Gastrocnemius medialis (tissue), 4 donors: ENCODE measurements around the gene CD68. TPM values are rescaled to one million over a fixed set of nuclear protein-coding genes. Genes with fewer than 3 reads are reported as not detected.
"Not testable (repeated sequence)": the region's sequence is repeated elsewhere in the genome, so short reads cannot be mapped to it uniquely, and the experiment has no call there.

ENCODE experiments used
- ATAC-seq, 2 donors: fragments of 150-250 bp; one replicate each; pipeline ENCODE4 v1.9.1; 2016
- DNase-seq, 2 donors: peaks; one replicate each; pipeline ENCODE4 v3.0.0-alpha.2; 2019
- H3K27ac ChIP-seq, 4 donors: fragments of 200-600 bp; sonication (generic); 1 replicate in 1 of 4; 2 replicates in 3 of 4; pipeline ENCODE4 v1.5.1; 2016 to 2018; ENCODE audit warnings: mild to moderate bottlenecking in 2 of 4, moderate library complexity in 1 of 4
- H3K27me3 ChIP-seq, 3 donors: fragments of 200-600 bp; sonication (generic) in 2 of 3; 1 replicate in 1 of 3; 2 replicates in 2 of 3; pipeline versions ENCODE4 v1.5.1 to v1.6.0; 2016 to 2019; ENCODE audit warnings: mild to moderate bottlenecking in 1 of 3, moderate library complexity in 1 of 3
- H3K36me3 ChIP-seq, 2 donors: fragments of 200-600 bp; sonication (generic) in 1 of 2; one replicate each; pipeline ENCODE4 v1.5.1; 2017 to 2018
- H3K4me1 ChIP-seq, 2 donors: fragments of 200-600 bp; sonication (generic) in 1 of 2; one replicate each; pipeline ENCODE4 v1.5.1; 2016 to 2017; ENCODE audit warnings: mild to moderate bottlenecking in 2 of 2
- H3K4me3 ChIP-seq, 4 donors: fragments of 200-600 bp; sonication (generic) in 3 of 4; 1 replicate in 1 of 4; 2 replicates in 3 of 4; pipeline ENCODE4 v1.5.1; 2016 to 2019; ENCODE audit warnings: mild to moderate bottlenecking in 2 of 4
- H3K9me3 ChIP-seq, 3 donors: fragments of 200-600 bp; sonication (generic) in 2 of 3; 1 replicate in 1 of 3; 2 replicates in 2 of 3; pipeline ENCODE4 v1.5.1; 2016 to 2019
- CTCF ChIP-seq, 5 experiments: fragments of 450-650 bp in 3 of 5; fragments of 200-600 bp in 2 of 5; sonication (generic) in 2 of 5; IDR thresholded peaks in 4 of 5; conservative IDR thresholded peaks in 1 of 5; 1 replicate in 4 of 5; 2 replicates in 1 of 5; pipeline ENCODE4 v1.5.1; 2016 to 2019; ENCODE audit warnings: antibody characterized with exemption in 5 of 5, mild to moderate bottlenecking in 3 of 5, moderate library complexity in 3 of 5
- POLR2A ChIP-seq, 2 donors: fragments of 450-650 bp; IDR thresholded peaks; one replicate each; pipeline ENCODE4 v1.6.1; 2017; ENCODE audit warnings: antibody characterized with exemption in 2 of 2, mild to moderate bottlenecking in 2 of 2, moderate library complexity in 2 of 2
- in situ Hi-C, 4 donors: fragments of 200-750 bp; cut with MboI; loops; one replicate each; pipeline versions ENCODE4 v1.15.0 to v1.8.0; 2017; ENCODE audit warnings: low sequenced_read_pairs in 4 of 4
- intact Hi-C: fragments of 100-400 bp; cut with DNase I; formaldehyde crosslinking; loops from one replicate; pipeline ENCODE4 v1.15.1; 2023; ENCODE audit warnings: low total_unique reads
- total RNA-seq, 4 donors: library from RNA; depleted of rRNA; stranded (reverse); fragments of >200 nt; gene quantifications; one replicate each; pipeline versions ENCODE4 v1.1.0 to v1.2.3, GENCODE V29; 2016

CD68 gene
- total RNA-seq, 4 donors from 2014 or later = 10.1 to 66.5 (median 20.3) TPM

- H3K9me3 ChIP-seq = no peaks in the 10 kb centered on the region
- no peaks in the 10 kb centered on the region for H3K4me1 ChIP-seq
- DNase-seq (no peak), ATAC-seq (no peak)
- TF ChIP-seq POLR2A (IDR thresholded peaks at IDR 0.05) (no peak), CTCF (IDR thresholded peaks at IDR 0.05 in 4 of 5, conservative IDR thresholded peaks at IDR 0.05 in 1 of 5) (no peak)
- no peaks in the 10 kb centered on the region for H3K27me3 ChIP-seq
- intact Hi-C loops = no loop called here
- peaks cover 0 to 3% of the 10 kb centered on the region in 2 donors for H3K36me3 ChIP-seq
- no peak overlapping the region for H3K27ac ChIP-seq
- in situ Hi-C loops = no loop called here
- H3K4me3 ChIP-seq = no peak overlapping the region
Observed at GRCh38 chr17:7620835-7621234, 41.4 kb downstream of the CD68 start.

DNA sequence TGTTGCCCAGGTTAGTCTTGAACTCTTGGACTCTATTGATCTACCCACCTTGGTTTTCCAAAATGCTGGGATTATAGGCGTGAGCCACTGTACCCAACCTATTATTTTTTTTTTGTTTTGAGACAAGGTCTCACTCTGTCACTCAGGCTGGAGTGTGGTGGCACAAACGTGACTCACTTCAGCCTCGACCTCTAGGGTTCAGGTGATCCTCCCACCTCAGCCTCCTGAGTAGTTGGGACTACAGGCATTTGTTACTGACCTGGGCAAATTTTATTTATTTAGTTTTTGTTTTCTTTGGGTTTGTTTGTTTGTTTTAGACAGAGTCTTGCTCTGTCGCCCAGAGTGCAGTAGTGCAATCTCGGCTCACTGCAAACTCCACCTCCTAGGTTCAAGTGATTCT is 44.2 kb downstream of the CD68 start:
- Histone ChIP-seq H3K4me3 (no peak overlapping the region), H3K27ac (no peak overlapping the region), H3K36me3 (peaks cover 0 to 9% of the 10 kb centered on the region in 2 donors), H3K4me1 (peaks cover 8% of the 10 kb centered on the region in 2 donors), H3K27me3 (no peaks in the 10 kb centered on the region), H3K9me3 (no peaks in the 10 kb centered on the region)
- intact Hi-C loops = no loop called here
- in situ Hi-C loops = no loop called here
- no peak for TF ChIP-seq POLR2A (IDR thresholded peaks at IDR 0.05)
- ATAC-seq (no peak), DNase-seq (no peak)

DNA sequence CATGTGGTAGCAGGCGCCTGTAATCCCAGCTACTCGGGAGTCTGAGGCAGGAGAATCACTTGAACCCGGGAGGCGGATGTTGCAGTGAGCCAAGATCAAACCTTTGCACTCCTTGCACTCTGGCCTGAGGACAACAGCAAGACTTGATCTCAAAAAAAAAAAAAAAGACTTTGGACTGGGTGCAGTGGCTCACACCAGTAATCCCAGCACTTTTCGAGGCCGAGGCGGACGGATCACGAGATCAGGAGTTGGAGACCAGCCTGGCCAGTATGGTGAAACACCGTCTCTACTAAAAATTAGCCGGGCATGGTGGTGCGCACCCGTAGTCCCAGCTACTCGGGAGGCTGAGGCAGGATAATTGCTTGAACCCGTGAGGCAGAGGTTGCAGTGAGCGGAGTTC is 46.3 kb downstream of the CD68 start:
- intact Hi-C loops = loop anchor here (5.0 kb wide), 1 partner anchor 207 kb away; the partner anchor contains the start of gene KDM6B

DNA sequence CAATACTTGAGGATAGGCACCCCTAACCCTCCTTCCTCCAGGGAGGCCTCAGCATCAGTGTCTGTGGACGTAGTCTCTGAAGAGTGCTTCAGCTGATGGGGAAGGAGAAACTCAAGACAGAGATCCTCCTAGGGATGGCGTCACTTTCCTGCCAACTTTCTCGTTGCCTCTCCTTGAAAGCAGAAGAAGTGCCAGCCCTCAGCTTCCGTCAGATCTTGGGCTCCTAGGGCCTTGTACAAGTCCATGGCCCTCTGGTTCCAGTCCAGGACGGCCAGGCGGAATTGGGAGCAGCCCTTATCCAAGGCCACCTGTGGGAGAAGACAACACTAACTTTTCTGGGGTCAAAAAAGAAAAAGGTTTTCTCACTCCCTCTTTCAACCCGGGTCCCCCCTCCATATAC is 46.9 kb downstream of the CD68 start:
- in situ Hi-C loops = loop anchor here in 3 of 4 donors (5.0 kb wide), 2 partner anchors 56 to 61 kb away; partner anchors contain the start of genes TP53 (in 2 of the 3) and WRAP53 (in 2 of the 3)
- ATAC-seq = no peak
- intact Hi-C loops = loop anchor here (5.0 kb wide), 1 partner anchor 206 kb away; the partner anchor contains the start of gene KDM6B
- H3K9me3 ChIP-seq = no peaks in the 10 kb centered on the region
- H3K36me3 ChIP-seq = peaks cover 0 to 9% of the 10 kb centered on the region in 2 donors
- H3K4me1 ChIP-seq = peaks cover 8% of the 10 kb centered on the region in 2 donors
- H3K4me3 ChIP-seq = peak overlapping the region in 3 of 4 donors; percentile 74 to 90 (median 83)
- H3K27me3 ChIP-seq = no peaks in the 10 kb centered on the region
- TF ChIP-seq POLR2A (IDR thresholded peaks at IDR 0.05) = no peak
- no peak for TF ChIP-seq CTCF (IDR thresholded peaks at IDR 0.05 in 4 of 5, conservative IDR thresholded peaks at IDR 0.05 in 1 of 5)
- H3K27ac ChIP-seq = peak overlapping the region; percentile 93 to 99 (median 96)
- peak in 1 of 2 donors; percentile 37 for DNase-seq

More for the DNA sequence above, 46.3 kb downstream of the CD68 start:
- not testable (repeated sequence) for H3K4me3 ChIP-seq, ATAC-seq, H3K4me1 ChIP-seq, H3K27me3 ChIP-seq, H3K9me3 ChIP-seq, H3K36me3 ChIP-seq, DNase-seq
- peak overlapping the region in 2 of 4 donors; percentile 38 to 99 for H3K27ac ChIP-seq
- in situ Hi-C loops = loop anchor here in 3 of 4 donors (5.0 kb wide), 2 partner anchors 57 to 62 kb away; partner anchors contain the start of genes TP53 (in 2 of the 3) and WRAP53 (in 2 of the 3)

DNA sequence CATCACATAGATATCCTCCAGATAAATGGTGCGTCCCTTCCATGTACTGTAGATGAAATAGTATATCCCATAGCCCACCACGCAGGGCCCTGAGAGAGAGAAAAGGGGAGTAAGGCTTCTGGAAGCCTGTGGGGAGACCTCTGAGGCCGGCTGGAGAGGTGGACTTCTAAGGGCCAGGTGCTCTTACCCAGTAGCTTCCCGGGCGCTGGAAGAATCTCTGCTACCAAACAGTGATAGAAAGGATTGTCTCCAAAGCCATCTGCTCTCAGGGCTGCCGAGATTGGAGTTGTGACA is 47.5 kb downstream of the CD68 start:
- peaks cover 8% of the 10 kb centered on the region in 2 donors for H3K4me1 ChIP-seq
- H3K36me3 ChIP-seq = peaks cover 0 to 9% of the 10 kb centered on the region in 2 donors
- ATAC-seq (no peak), DNase-seq (no peak)
- in situ Hi-C loops = loop anchor here in 3 of 4 donors (5.0 kb wide), 2 partner anchors 55 to 60 kb away; partner anchors contain the start of genes TP53 (in 2 of the 3) and WRAP53 (in 2 of the 3)
- peak overlapping the region; percentile 93 to 99 (median 96) for H3K27ac ChIP-seq
- intact Hi-C loops = loop anchor here (1.0 to 5.0 kb wide), 3 partner anchors 12 to 205 kb away; partner anchors contain the start of genes KDM6B and WRAP53
- no peak for TF ChIP-seq POLR2A (IDR thresholded peaks at IDR 0.05)
- TF ChIP-seq CTCF (IDR thresholded peaks at IDR 0.05 in 4 of 5, conservative IDR thresholded peaks at IDR 0.05 in 1 of 5) = no peak
- no peaks in the 10 kb centered on the region for H3K27me3 ChIP-seq
- H3K4me3 ChIP-seq = peak overlapping the region; percentile 74 to 90 (median 80)
- H3K9me3 ChIP-seq = no peaks in the 10 kb centered on the region
